A673 (cell line): ENCODE measurements around the gene CDKN2B-AS1.

Experiments used
- EZH2 ChIP-seq: fragments of 200-600 bp; sonication (generic); IDR thresholded peaks from 2 replicates; pipeline ENCODE4 v1.6.1; 2017; ENCODE audit warnings: borderline replicate concordance, low read depth, mild to moderate bottlenecking, mixed read lengths, antibody characterized with exemption, low read length; ENCODE audit not compliant: poor library complexity, severe bottlenecking
- TF ChIP-seq, protein P1 (sequence below): fragments of 300-800, 200-600 bp; sonication (generic); conservative IDR thresholded peaks from 2 replicates; pipeline ENCODE4 v1.5.1; 2017; ENCODE audit warnings: low read depth, mild to moderate bottlenecking, antibody characterized with exemption, low read length, moderate library complexity, mixed read lengths

- TF ChIP-seq, protein P1, sequence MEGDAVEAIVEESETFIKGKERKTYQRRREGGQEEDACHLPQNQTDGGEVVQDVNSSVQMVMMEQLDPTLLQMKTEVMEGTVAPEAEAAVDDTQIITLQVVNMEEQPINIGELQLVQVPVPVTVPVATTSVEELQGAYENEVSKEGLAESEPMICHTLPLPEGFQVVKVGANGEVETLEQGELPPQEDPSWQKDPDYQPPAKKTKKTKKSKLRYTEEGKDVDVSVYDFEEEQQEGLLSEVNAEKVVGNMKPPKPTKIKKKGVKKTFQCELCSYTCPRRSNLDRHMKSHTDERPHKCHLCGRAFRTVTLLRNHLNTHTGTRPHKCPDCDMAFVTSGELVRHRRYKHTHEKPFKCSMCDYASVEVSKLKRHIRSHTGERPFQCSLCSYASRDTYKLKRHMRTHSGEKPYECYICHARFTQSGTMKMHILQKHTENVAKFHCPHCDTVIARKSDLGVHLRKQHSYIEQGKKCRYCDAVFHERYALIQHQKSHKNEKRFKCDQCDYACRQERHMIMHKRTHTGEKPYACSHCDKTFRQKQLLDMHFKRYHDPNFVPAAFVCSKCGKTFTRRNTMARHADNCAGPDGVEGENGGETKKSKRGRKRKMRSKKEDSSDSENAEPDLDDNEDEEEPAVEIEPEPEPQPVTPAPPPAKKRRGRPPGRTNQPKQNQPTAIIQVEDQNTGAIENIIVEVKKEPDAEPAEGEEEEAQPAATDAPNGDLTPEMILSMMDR = no peak
- no peak for TF ChIP-seq EZH2
Observed at GRCh38 chr9:22138956-22139660, 144.5 kb downstream of the CDKN2B-AS1 start.
